Measurements from ENCODE around the gene MEGF6.

The MEGF6 gene

DNA sequence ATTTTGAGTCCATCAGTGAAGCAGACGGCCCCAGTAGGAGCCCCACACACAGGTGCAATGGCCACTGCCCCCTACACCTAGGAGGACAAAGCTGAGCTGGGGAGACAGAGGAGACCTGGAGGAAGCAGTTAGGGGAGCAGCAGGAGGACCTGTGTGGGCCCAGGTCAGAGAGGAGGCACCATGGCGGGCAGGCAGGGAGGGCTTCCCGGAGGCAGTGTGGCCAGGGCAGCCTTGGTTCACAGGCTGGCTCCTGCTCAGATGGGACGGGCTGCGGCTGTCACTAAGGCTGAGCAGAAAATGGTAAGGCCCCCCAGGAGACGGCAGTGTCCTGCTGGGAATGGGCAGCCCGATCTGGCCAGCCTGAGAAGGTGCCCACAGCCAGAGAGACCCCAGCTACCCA is 15.4 kb downstream of the MEGF6 start:
- no peak for ATAC-seq
- no peak for TF ChIP-seq PATZ1 (CRISPR knock-in tag; IDR thresholded peaks at IDR 0.05; ENCODE audit: borderline replicate concordance)
- no peak for TF ChIP-seq TCF4 (CRISPR knock-in tag; IDR thresholded peaks at IDR 0.05; ENCODE audit: borderline replicate concordance)
- TF ChIP-seq PPARA (CRISPR knock-in tag; IDR thresholded peaks at IDR 0.05; ENCODE audit: borderline replicate concordance) = no peak
- TF ChIP-seq, protein P1, sequence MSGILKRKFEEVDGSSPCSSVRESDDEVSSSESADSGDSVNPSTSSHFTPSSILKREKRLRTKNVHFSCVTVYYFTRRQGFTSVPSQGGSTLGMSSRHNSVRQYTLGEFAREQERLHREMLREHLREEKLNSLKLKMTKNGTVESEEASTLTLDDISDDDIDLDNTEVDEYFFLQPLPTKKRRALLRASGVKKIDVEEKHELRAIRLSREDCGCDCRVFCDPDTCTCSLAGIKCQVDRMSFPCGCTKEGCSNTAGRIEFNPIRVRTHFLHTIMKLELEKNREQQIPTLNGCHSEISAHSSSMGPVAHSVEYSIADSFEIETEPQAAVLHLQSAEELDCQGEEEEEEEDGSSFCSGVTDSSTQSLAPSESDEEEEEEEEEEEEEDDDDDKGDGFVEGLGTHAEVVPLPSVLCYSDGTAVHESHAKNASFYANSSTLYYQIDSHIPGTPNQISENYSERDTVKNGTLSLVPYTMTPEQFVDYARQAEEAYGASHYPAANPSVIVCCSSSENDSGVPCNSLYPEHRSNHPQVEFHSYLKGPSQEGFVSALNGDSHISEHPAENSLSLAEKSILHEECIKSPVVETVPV (CRISPR knock-in tag; IDR thresholded peaks at IDR 0.05) = no peak
- no peak for TF ChIP-seq ZNF565 (CRISPR knock-in tag; conservative IDR thresholded peaks at IDR 0.05; ENCODE audit: low read depth)
- no peak for TF ChIP-seq ZFP3 (CRISPR knock-in tag; IDR thresholded peaks at IDR 0.05)
- no peak for TF ChIP-seq ARNTL (CRISPR knock-in tag; IDR thresholded peaks at IDR 0.05; ENCODE audit: borderline replicate concordance, low read depth)
- no peak for TF ChIP-seq BACH2 (CRISPR knock-in tag; IDR thresholded peaks at IDR 0.05; ENCODE audit: borderline replicate concordance)
- no peak for TF ChIP-seq ESRRG (CRISPR knock-in tag; IDR thresholded peaks at IDR 0.05)
- TF ChIP-seq ZNF70 (CRISPR knock-in tag; IDR thresholded peaks at IDR 0.05) = no peak
- TF ChIP-seq, protein P2, sequence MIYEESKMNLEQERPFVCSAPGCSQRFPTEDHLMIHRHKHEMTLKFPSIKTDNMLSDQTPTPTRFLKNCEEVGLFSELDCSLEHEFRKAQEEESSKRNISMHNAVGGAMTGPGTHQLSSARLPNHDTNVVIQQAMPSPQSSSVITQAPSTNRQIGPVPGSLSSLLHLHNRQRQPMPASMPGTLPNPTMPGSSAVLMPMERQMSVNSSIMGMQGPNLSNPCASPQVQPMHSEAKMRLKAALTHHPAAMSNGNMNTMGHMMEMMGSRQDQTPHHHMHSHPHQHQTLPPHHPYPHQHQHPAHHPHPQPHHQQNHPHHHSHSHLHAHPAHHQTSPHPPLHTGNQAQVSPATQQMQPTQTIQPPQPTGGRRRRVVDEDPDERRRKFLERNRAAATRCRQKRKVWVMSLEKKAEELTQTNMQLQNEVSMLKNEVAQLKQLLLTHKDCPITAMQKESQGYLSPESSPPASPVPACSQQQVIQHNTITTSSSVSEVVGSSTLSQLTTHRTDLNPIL (CRISPR knock-in tag; IDR thresholded peaks at IDR 0.05; ENCODE audit: low read depth) = no peak
- TF ChIP-seq SNAI2 (CRISPR knock-in tag; IDR thresholded peaks at IDR 0.05) = no peak
- TF ChIP-seq ZFP30 (CRISPR knock-in tag; IDR thresholded peaks at IDR 0.05) = no peak
- TF ChIP-seq RARB (CRISPR knock-in tag; IDR thresholded peaks at IDR 0.05) = no peak
- TF ChIP-seq CSDC2 (CRISPR knock-in tag; IDR thresholded peaks at IDR 0.05) = no peak
- no peak for TF ChIP-seq ISL1 (CRISPR knock-in tag; IDR thresholded peaks at IDR 0.05)
- no peak for TF ChIP-seq TOX (CRISPR knock-in tag; IDR thresholded peaks at IDR 0.05; ENCODE audit: borderline replicate concordance)
- TF ChIP-seq ZNF8 (CRISPR knock-in tag; IDR thresholded peaks at IDR 0.05) = no peak

DNA sequence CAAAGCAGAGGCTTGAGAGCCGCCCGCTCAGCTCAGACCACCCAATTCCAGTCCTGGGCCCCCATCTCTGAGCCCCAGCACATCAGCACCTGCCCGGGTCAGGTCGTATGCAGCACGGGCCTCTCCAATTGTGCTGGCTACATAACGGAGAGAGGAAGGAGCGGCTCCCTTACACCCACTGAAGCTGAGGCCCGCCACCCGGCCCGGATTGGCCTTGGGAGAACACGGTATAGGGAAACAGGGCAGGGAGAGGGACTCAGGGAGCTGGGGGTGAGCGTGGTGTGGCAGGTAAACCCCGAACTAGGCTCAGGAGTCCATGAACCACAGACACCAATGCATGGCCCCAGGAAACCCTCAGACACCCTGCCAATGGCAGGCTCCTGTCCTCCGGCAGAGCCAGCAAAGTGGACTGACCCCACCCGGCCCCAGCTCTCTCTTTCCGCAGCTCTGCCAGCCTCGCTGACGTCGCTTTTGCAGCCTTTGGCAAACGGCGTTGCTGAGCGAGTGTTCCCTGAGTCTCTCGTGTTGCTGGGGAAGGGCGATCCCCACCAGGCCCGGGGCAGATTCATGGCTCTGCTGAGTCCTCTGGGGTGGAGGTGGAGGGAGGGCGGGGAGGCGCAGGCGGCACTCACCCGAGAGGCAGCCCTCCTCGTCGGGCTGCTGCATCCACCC is 16.5 kb downstream of the MEGF6 start:
- TF ChIP-seq ZFP30 (CRISPR knock-in tag; IDR thresholded peaks at IDR 0.05) (no peak), TCF4 (CRISPR knock-in tag; IDR thresholded peaks at IDR 0.05; ENCODE audit: borderline replicate concordance) (no peak), POU6F1 (CRISPR knock-in tag; IDR thresholded peaks at IDR 0.05; ENCODE audit: borderline replicate concordance, low read depth) (no peak), ZFP3 (CRISPR knock-in tag; IDR thresholded peaks at IDR 0.05) (no peak), ARNTL (CRISPR knock-in tag; IDR thresholded peaks at IDR 0.05; ENCODE audit: borderline replicate concordance, low read depth) (no peak), CSDC2 (CRISPR knock-in tag; IDR thresholded peaks at IDR 0.05) (no peak), ZNF8 (CRISPR knock-in tag; IDR thresholded peaks at IDR 0.05) (no peak), PPARA (CRISPR knock-in tag; IDR thresholded peaks at IDR 0.05; ENCODE audit: borderline replicate concordance) (no peak), ISL1 (CRISPR knock-in tag; IDR thresholded peaks at IDR 0.05) (no peak), PATZ1 (CRISPR knock-in tag; IDR thresholded peaks at IDR 0.05; ENCODE audit: borderline replicate concordance) (no peak), ZC3H10 (CRISPR knock-in tag; IDR thresholded peaks at IDR 0.05) (no peak), TSHZ2 (CRISPR knock-in tag; IDR thresholded peaks at IDR 0.05) (no peak)
- TF ChIP-seq, protein P1 (CRISPR knock-in tag; IDR thresholded peaks at IDR 0.05) = no peak
- no peak for ATAC-seq

Measured in SK-N-SH treated with all-trans-retinoic acid at 6 μM for 48 hours (cell line).